ENCODE data around the gene MIR17HG.
A peak's percentile ranks its signal among the peaks of the same experiment; 100 is the strongest.

DNA sequence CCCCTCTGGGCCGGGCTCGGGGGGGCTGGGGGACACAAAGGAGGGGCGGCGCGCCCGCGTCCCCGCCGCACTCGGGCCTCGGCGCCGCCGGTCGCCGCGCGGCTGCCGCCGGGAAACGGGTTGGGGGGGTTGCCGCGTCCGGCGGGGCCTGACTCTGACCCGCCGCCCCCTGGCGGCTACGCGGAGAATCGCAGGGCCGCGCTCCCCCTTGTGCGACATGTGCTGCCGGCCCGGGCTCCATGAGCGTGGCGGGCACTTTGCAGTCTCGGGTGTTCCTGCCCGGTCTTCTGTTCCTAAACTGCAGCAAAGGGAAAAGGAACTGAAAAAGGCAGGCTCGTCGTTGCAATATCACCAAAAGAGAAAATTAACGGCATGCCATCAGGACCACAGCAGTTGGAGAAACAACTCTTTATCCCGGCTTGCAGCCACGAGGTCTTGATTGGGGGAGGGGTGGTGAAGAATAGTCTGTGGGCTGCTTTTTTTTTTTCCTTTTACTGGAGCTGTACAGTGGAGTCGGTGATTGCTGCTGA, 1.5 kb downstream of the MIR17HG start:
- TF ChIP-seq, protein P1, sequence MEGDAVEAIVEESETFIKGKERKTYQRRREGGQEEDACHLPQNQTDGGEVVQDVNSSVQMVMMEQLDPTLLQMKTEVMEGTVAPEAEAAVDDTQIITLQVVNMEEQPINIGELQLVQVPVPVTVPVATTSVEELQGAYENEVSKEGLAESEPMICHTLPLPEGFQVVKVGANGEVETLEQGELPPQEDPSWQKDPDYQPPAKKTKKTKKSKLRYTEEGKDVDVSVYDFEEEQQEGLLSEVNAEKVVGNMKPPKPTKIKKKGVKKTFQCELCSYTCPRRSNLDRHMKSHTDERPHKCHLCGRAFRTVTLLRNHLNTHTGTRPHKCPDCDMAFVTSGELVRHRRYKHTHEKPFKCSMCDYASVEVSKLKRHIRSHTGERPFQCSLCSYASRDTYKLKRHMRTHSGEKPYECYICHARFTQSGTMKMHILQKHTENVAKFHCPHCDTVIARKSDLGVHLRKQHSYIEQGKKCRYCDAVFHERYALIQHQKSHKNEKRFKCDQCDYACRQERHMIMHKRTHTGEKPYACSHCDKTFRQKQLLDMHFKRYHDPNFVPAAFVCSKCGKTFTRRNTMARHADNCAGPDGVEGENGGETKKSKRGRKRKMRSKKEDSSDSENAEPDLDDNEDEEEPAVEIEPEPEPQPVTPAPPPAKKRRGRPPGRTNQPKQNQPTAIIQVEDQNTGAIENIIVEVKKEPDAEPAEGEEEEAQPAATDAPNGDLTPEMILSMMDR (IDR thresholded peaks at IDR 0.05) = peak; percentile 79 to 99 (median 95)
- peak in 1 of 2 donors; percentile 50 for TF ChIP-seq POLR2A (IDR thresholded peaks at IDR 0.05)
